Urothelium cell line (cell line): Measurements from ENCODE around the gene DOP1B.
A peak's percentile ranks its signal among the peaks of the same experiment; 100 is the strongest.
"Not testable (repeated sequence)": the region's sequence is repeated elsewhere in the genome, so short reads cannot be mapped to it uniquely, and the experiment has no call there.

Source experiments
- DNase-seq: peaks from one replicate; pipeline ENCODE4 v3.0.0; 2011; ENCODE audit warnings: low spot score, mixed read lengths
- FAIRE-seq: peaks from 2 replicates; lab custom pipeline; 2011; peaks lifted over from hg19 to GRCh38; lab: Jason Lieb, UNC

The DOP1B gene, protein sequence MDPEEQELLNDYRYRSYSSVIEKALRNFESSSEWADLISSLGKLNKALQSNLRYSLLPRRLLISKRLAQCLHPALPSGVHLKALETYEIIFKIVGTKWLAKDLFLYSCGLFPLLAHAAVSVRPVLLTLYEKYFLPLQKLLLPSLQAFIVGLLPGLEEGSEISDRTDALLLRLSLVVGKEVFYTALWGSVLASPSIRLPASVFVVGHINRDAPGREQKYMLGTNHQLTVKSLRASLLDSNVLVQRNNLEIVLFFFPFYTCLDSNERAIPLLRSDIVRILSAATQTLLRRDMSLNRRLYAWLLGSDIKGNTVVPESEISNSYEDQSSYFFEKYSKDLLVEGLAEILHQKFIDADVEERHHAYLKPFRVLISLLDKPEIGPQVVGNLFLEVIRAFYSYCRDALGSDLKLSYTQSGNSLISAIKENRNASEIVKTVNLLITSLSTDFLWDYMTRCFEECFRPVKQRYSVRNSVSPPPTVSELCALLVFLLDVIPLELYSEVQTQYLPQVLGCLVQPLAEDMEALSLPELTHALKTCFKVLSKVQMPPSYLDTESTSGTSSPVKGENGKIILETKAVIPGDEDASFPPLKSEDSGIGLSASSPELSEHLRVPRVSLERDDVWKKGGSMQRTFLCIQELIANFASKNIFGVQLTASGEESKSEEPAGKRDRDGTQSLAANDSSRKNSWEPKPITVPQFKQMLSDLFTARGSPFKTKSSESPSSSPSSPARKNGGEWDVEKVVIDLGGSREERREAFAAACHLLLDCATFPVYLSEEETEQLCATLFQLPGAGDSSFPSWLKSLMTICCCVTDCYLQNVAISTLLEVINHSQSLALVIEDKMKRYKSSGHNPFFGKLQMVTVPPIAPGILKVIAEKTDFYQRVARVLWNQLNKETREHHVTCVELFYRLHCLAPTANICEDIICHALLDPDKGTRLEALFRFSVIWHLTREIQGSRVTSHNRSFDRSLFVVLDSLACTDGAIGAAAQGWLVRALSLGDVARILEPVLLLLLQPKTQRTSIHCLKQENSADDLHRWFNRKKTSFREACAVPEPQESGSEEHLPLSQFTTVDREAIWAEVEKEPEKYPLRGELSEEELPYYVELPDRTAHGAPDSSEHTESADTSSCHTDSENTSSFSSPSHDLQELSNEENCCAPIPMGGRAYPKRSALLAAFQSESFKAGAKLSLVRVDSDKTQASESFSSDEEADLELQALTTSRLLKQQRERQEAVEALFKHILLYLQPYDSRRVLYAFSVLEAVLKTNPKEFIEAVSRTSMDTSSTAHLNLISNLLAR (N-terminal part only)

DNA sequence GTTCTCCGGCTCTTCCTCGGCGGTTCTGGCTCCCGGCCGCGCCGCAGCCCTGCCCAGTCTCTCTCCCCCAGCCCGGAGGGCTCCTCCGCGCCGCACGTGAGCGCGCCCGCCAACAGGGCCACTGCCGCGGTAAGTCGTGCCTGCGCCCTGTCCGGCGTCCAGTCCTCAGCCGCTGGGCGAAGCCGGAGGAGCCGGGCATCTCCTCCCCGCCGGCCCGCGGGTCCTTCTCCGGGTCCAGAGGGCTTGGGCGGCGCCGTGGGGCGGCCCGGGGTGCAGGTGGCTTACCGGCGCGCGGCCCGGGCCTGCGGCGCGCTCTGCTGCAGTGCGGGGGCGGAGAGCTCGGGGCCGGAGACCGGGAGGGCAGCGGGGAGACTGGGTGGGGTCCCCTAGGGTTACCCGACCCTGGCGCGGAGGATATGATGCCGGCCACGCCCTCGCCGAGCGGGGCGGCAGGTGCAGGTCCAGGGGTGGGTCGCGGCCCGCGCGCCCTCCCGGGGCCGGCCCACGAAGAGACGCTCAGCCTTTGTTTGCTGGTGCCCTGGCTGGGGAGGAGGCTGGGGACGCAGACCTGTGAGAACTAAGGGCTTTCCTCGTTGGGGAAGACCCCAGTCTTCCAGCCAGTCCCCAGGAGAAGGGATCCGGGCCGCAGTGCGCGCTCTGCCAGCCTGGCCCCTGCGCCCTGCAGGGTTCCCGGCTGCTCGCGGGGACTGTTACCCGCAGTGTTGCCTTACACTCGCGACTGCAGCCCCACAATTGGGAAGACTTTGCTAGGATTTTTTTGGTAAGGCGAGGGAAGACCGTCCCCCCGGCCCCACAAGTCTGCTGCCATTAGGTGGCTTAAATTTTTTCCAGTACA is at the start of gene DOP1B:
DOP1B (plus strand) TSS at position 10 of the 856 bp plus-strand sequence. CDS start 7,910 bp downstream, outside the sequence.
- peak; percentile 5 for DNase-seq
- FAIRE-seq = no peak

DNA sequence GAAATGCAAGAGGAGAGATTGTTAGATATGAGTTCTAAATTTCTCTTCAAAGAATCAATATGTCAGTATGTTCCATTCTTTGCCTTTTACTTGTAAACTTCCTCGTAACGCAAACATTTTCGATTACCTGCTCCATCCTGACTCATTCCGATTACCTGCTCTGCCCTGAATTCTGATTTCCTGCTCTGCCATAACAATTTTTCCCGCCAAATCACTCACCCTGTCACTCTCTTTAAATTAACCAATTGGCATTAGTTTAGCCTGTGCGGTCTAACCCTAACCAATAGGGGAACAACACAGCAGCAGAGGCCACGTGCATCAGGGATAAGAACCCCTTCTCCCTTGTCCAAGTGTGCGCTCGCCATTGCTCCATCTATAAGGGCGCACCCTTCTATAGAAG is 46.8 kb upstream of the DOP1B start:
- no peak for FAIRE-seq
- DNase-seq = no peak

DNA sequence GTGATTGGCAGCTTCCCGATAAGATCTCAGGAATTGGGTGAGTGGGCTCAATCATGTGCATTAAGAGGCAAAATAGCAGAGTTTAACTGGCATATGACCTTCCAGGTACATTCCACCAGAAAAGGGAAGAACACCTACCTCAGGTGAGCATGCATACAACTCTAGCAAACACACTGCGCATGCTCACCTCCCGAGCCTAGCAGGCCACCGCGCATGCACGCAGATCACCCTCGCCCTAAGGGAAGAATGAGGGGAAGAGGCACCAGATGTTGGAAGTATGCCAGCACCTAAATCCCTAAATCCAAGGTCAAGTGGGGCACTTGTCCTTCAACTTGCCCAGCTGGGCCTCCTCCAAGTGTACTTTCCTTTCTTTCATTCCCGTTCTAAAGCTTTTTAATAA is 45.4 kb upstream of the DOP1B start:
- no peak for FAIRE-seq

DNA sequence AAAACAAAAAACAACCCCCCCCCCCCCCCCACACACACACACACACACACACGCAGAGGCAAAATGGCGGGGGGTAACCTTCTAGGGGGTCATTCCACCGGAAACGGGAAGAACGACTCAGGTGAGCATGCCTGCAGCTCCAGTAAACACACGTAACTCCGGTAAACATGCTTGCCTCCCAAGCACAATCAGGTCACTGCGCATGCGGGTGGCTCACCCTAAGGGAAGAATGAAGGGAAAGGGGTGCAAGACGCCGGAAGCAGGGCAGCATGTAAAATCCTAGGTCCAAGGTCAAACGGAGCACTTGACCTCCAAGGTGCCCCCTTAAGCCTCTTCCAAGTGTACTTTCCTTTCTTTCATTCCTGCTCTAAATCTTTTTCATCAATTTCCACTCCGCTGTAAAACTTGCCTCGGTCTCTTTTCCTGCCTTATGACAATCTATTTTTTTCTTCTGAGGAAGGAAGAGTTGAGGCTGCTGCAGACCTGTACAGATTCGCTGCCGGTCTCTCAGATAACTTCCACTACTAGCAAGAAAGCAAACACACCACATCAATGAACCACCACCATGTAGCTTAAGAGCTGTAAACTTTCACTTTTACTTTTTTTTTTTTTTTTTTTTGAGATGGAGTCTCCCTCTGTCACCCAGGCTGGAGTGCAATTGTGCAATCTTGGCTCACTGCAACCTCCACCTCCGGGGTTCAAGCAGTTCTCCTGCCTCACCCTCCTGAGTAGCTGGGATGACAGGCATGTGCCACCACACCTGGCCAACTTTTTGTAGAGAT is 42.8 kb upstream of the DOP1B start:
- FAIRE-seq = no peak
- DNase-seq = no peak

More for the DNA sequence above, 45.4 kb upstream of the DOP1B start:
- no peak for DNase-seq

DNA sequence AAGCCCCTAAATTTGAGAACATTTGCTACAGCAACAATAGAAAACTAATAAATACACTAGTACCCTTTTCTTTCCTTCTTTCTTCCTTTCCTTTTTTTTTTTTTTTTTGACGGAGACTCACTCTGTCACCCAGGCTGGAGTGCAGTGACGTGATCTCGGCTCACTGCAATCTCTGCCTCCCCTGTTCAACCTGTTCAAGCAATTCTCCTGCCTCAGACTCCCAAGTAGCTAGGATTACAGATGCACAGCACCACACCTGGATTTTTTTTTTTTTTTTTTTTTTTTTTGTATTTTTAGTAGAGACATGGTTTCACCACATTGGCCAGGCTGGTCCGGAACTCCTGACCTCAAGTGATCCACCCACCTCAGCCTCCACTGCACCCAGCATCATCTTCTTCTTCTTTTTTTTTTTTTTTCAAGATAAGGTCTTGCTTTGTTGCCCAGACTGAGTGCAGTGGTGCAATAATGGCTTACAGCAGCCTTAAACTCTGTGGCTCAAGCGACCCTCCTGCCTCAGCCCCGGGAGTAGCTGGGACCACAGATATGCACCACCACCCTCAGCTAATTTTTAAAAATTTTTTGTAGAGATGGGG is 41.4 kb upstream of the DOP1B start:
- DNase-seq = no peak
- no peak for FAIRE-seq

DNA sequence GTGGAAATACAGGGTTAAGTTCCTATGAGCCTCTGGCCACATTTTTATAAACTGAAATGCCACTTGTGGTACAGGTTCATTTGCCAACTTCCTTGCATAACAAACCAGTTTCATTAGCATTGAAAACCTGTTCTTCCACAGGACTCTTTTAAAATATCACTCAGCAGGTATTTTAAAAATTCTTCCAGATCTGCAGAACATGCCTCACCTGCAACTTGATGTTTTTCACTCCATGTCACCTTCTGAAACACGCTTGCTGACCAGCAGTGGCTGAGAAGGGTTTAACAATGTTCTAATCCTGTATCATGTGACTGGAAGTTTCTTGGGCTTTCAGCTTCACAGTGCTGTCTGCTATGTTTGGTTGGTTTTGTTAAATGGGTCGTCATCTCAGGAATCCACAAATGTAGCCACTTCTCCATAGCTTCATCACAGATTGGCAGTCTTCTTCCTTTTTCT is 39.3 kb upstream of the DOP1B start:
- FAIRE-seq (no peak), DNase-seq (no peak)

DNA sequence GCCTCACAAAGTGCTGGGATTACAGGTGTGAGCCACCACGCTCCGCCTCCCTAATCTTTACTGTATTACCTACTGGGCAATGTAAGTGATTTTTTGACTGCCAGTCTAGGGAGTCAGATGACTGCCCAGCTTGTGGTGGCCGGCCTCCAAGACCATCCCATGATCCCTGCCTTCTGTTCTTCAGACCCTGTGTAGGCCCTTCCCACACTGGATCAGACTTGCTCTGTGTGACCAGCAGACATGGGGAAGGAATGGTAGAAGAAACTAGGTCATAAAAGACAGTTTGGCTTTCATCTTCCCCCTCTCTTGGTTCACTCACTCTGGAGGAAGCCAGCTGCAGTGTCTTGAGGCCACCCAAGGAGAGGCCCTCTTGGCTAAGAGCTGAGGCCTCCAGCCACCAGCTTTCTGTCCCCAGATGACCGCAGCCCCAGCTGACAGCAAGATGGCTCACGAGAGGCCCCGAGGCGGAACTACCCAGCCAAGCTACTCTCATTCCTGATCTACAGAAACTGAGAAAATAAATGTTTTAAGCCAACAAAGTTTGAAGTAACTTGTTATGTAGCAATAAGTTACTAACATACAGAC is 36.2 kb upstream of the DOP1B start:
- DNase-seq = no peak
- FAIRE-seq = no peak

DNA sequence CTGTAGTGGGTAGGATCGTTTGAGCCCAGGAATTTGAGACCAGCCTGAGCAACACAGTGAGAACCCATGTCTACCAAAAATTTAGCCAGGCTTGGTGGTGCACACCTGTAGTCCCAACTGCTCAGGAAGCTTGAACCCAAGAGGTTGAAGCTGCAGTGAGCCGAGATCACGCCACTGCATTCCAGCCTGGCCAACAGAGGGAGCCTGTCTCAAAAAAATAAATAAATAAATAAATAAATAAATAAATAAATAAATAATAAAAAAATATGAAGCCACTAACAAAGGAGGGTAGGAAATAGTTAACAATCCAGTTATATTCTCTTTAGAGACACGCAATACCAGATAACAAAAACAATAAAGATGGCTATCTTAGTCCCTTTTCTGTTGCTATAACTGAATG is 33.6 kb upstream of the DOP1B start:
- FAIRE-seq (no peak), DNase-seq (no peak)

DNA sequence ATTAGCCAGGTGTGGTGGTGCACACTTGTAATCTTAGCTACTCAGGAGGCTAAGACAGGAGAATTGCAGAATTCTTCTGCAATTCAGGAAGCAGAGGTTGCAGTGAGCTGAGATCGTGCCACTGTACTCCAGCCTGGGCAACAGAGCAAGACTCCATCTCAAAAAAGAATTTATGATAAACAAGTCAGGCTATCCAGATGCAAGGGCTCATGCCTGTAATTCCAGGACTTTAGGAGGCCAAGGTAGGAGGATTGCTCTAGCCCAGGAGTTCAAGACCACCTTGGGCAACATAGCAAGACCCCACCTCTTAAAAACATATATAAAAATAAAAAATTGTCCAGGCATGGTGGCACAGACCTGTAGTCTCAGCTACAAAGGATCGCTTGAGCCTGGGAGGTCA is 32.2 kb upstream of the DOP1B start:
- DNase-seq (no peak), FAIRE-seq (no peak)

DNA sequence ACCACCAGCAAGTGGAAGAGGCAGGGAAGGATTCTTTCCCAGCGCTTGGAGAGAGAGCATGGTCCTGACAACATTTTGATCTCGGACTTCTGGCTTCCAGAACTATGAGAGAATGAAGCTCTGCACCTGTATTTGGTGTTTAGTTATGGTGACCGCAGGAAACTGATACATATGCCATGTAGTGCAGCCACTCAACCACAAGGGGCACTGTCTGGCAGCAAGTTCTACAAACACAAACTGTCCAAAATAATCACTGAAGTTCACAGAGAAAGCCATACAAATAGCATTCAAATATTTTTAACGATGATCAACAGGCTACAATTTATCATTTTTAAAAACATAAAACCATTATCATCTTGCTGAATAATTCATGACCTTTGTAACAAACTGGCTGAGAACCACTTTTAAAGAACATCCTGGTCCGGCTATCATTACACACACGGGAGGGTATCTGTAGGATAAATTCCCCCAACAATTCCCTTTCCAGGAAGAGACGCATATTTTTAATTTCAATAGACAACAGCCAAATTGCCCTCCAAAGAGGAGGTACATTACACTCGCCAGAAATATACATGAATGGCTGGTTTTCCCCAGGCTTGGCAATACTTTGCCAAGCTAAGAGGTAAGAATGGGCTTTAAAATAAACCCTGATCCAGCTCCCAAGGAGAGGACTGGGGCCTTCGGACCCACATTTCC is 31.0 kb upstream of the DOP1B start:
- FAIRE-seq (no peak), DNase-seq (peak; percentile 29)

DNA sequence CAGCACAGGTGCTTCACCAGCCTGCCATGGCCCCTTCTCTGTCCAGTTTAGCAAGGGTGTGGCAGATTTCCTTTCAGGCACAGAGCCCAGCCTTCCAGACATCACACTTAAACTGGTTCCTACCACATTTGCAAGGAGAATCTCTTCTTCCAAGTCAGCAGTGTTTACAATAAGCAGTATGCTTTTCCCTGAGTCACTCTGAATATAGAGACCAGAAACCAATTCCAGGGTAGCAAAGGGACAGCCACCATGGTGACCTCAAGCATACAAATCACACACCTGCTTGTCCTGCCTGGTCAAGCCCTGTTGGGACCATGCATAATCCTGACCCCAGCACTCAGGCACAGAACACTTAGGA is 30.4 kb upstream of the DOP1B start:
- DNase-seq = no peak
- FAIRE-seq = no peak

DNA sequence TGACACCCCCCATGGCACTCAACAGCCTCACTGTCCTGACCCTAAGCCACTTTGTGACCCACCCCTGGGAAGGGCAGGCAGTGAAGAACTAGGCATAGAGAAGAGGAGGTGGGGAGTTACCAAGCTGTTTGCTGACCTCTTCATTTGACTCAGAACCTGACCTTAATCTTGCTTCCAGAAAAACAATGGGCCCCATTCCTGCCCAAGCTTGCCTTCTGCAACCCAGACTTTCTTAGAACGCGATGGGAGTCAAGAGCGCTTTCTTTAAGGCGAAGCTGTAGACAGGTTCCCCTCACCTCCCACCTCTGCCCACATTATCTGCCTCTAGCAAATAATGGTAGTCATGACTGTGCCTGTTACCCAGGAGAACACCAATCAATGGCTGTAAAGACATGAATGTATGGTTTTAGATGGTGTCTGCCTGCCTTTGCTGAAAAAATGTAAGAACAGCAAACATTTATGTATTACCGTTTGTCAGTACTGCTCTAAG is 30.0 kb upstream of the DOP1B start:
- no peak for DNase-seq
- no peak for FAIRE-seq

DNA sequence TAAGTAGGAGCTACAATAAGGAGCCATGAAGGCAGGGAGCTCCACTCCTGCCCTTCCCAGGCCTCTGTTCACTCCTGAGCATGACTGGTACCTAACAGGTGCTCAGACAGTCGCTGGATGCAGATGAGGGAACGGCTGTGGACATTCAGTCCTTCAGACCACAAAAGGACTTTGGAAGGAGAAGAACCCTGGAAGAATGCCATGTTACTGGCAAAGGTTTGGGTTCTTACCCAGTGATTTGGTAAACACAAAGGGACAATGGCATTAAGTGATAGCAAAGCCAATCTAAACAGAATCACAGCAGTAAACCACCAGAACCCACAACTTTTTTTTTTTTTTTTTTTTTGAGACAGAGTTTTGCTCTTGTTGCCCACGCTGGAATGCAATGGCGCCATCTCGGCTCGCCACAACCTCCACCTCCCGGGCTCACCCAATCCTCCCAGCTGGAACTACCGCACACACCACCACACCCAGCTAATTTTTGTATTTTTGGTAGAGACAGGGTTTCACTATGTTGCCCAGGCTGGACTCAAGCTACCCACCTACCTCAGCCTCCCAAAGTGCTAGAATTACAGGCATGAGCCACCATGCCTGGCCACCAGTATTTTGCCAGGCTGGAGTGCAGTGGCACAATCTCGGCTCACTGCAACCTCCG is 29.2 kb upstream of the DOP1B start:
- DNase-seq (no peak), FAIRE-seq (no peak)

DNA sequence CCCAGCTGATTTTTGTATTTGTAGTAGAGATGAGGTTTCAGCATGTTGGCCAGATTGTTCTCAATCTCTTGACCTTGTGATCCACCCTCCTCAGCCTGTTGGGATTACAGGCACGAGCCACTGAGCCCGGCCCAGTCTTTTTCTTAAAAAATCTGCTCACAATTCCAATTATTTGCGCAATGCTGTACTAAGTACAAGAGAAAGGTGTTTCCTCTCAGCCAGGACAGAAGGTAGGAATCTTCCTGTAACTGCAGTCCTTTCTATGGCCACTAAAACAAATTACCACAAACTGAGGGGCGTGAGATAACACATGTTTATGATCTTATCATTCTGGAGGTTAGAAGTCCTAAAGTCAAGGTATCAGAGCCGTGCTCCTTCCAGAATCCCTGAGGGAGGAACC is 28.6 kb upstream of the DOP1B start:
- DNase-seq = no peak
- FAIRE-seq = no peak

DNA sequence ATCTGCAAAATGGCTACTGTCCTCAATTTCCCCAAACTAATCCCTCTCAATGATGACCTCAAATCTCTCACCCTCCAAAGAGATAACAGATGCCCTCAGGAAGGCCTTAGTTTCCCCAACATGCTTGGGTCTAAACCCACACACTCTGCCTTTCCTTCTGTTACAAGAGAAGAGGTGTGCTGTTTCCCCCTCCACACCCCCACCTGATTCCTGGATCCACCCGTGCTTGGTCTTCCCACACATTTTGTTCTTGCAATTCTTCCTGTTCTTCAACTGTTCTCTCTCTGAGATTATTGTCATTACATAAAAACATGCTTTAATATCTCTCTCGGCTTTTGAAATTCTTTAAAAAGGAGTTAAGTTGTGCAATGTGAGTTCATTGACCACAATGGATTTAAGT is 27.4 kb upstream of the DOP1B start:
- no peak for DNase-seq
- no peak for FAIRE-seq

DNA sequence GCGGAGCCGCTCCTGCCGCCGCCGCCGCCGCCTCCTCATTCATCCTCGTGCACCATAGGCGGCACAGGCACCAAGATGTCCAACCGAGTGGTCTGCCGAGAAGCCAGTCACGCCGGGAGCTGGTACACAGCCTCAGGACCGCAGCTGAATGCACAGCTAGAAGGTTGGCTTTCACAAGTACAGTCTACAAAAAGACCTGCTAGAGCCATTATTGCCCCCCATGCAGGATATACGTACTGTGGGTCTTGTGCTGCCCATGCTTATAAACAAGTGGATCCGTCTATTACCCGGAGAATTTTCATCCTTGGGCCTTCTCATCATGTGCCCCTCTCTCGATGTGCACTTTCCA is 26.2 kb upstream of the DOP1B start:
- not testable (repeated sequence) for DNase-seq, FAIRE-seq

DNA sequence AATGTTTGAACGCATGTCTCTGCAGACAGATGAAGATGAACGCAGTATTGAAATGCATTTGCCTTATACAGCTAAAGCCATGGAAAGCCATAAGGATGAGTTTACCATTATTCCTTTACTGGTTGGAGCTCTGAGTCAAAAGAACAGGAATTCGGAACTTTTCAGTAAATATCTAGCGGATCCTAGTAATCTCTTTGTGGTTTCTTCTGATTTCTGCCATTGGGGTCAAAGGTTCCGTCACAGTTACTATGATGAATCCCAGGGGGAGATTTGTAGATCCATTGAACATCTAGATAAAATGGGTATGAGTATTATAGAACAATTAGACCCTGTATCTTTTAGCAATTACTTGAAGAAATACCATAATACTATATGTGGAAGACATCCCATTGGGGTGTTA is 25.8 kb upstream of the DOP1B start:
- FAIRE-seq, DNase-seq: not testable (repeated sequence)
